HG03159 (cell line): ENCODE data around the gene SLC15A4.

Experiments
- ATAC-seq: cut with Tn5 transposase; IDR thresholded peaks from one replicate; pipeline ENCODE4 v1.9.1; 2021; ENCODE audit warnings: mild to moderate bottlenecking, moderate library complexity; ENCODE audit not compliant: unreplicated experiment

Gene SLC15A4

GRCh38 chr12:128755566-128755965, 68.2 kb downstream of the SLC15A4 start:
- no peak for ATAC-seq

- ATAC-seq = no peak
Measured at GRCh38 chr12:128754275-128754674, 69.5 kb downstream of the SLC15A4 start.

DNA sequence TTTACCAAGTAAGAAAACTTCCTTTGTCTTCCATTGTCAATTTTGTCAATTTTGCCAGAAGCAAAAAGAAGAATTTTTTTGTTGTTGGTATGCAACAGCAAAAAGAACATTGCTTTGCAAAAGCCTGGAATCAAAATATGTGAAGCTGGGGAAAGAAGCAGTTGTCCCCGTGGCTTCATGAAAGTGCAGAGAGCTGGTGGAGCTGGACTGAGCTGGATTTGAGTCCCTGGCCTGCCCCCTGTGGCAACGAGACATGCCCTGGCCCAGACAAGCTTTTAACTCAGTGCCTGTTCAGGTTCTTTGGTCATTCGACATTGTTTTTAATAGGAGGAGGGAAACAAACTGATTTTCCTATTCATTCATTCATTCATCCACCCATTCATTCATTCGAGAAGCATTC, 70.3 kb downstream of the SLC15A4 start:
- ATAC-seq = no peak

DNA sequence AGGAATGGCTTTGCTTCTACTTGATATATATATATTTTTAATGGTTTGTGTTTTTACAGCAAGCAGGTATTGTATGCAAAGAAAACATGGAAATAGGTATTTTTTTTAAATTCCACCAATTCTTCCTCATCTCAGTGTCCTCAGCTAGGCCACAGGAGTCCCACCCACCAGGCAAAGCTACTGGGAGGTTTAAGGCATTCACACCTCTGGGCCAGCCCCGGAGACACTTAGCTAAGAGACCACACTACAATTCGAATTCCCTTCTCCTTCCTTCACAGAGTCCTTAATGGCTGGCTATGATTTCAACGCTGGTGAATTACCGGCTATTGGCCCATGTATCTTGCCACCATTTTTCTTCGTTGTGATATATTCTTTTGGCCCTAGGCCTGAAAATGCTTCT, 71.4 kb downstream of the SLC15A4 start:
- ATAC-seq = no peak

DNA sequence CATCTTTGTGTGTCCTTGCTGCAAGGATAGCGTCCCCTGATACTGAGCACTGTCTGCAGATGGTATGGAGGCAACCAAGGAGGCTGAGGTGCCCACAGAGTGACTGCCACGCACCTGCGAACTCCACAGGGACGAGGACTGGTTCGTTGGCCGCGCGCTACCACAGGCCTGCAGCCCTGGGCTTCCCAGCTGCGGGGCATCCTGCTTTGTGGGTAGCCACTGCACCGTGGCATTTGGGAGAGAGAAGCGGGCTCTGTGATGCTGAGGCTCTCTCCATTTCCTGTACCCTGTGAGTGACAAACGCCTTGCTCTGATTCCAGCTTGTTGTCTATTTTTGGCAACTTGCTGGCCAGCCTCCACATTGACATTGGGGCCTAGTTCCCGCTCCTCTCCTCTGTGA, 76.3 kb downstream of the SLC15A4 start:
- no peak for ATAC-seq

DNA sequence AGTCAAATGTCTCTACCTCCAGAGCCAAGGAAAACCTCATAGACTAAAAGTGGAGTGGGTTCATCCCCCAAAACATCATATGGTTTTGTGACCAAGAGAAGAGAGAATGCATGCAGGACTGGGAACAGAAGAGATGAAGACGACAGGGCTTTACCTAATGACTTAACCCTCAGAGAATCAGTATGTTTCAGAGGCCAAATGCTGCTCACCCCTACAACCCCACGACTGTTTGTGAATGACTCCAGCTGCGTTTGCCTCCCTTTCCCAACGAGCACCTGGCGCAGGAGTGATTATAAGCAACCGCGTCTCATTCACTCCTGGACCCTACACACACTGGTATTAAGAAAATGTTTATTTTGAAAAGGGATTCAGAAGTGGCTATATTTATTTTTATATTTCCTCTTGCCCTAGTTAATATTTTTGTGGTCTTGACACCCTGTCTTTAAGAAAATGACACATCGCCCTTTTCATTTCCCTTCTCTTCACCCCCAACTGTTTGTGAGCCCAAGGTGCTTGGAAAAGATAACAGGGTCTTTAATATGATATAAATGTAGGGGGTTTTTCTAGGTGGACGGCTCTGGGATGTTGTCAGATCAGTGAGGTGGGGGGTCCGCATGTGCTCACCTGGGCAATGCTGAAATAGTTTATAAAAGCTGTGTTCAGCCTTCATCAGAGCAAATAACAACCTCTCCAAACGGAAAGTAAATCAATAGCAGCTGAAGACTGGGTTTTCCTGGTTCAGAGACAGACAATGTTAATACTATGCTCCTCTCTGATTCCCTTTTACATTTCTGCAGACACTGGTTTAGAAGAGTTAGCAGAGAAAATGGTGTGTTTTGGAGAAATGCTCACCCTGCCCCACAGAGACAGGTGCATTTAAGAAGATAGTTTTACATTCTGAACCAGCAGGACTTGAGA, 77.7 kb downstream of the SLC15A4 start:
- no peak for ATAC-seq

GRCh38 chr12:128743916-128744315, 79.8 kb downstream of the SLC15A4 start:
- no peak for ATAC-seq
